Dermis microvascular lymphatic vessel endothelial cell (primary cell): Measurements from ENCODE around the gene AMMECR1. TPM values are rescaled to one million over a fixed set of nuclear protein-coding genes. Genes with fewer than 3 reads are reported as not detected.
A peak's percentile ranks its signal among the peaks of the same experiment; 100 is the strongest.
"Not testable (repeated sequence)": the region's sequence is repeated elsewhere in the genome, so short reads cannot be mapped to it uniquely, and the experiment has no call there.

Source experiments
- DNase-seq, 2 donors: peaks; one replicate each; pipeline versions ENCODE4 v3.0.0 to v3.0.0-alpha.2; 2010; ENCODE audit warnings: low read depth in 2 of 2
- total RNA-seq: library from RNA; depleted of rRNA; stranded (reverse); fragments of >200 nt; gene quantifications from 2 replicates; pipeline ENCODE4 v1.2.1, GENCODE V29; 2014

Gene AMMECR1
- total RNA-seq: 4.2 and 4.7 TPM in 2 replicates

DNA sequence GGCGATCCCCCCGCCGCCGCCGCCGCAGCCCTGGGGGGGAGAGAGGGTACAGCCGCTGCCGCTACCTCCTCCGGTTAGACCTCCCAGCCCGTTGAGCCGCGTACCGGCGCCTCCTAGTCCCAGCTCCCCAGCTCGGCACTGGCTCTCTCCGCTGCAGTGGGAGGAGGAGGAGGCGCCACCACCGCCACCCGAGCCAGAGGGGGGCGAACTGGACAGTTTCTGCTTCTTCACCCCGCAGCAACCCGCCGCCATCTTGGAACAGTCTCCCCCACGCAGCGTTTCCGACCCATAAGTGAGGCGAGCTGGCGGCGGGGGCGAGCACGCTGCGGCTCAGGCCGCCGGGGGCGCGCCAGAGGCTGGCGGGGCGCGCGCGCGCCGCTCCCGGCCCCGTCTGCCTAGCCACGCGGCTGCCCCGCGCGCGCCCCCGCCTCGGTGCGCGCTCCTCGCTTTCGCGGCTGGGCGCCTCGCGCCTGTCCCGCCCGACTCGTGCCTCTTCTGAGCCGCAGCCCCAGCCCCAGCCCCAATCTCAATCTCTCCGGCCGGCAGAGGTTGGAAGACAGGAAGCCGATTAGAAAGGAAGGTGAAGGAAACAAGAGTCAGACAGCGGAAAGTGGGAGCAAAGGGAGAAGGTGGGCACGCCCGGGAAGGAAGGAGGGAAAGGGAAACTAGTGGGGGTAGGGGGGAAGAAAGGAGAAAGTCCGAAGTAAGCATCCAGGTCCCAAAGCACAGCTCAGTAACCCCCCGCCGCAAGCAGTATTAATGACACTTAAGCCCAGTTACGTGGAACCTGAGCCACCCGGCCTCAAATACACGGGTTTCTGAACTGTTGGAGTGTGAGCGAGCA, at the start of gene AMMECR1:
Gene AMMECR1 (minus strand): TSS at position 266 of the 844 bp plus-strand sequence. CDS start 14 bp downstream, at position 252.
- DNase-seq: peak; percentile 30 to 80

DNA sequence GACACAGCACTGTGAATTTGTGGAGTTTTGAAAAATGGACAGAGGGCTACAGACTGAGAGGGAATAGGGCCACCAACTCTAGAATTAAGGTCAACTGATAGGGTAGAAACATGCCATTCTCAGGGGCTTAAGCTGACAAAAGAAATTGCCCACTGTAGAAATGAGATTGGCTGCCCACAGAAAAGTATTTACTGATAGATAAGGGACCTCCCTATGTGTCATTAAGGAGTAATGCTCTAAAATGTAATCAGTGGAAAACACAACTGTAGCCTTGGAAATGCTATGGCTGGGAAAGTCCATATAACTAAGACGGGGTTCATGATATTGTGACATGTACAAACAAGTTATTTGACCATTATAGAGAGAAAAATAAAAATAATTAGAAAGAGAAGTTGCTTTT, 45.4 kb upstream of the AMMECR1 start:
- no peak for DNase-seq

DNA sequence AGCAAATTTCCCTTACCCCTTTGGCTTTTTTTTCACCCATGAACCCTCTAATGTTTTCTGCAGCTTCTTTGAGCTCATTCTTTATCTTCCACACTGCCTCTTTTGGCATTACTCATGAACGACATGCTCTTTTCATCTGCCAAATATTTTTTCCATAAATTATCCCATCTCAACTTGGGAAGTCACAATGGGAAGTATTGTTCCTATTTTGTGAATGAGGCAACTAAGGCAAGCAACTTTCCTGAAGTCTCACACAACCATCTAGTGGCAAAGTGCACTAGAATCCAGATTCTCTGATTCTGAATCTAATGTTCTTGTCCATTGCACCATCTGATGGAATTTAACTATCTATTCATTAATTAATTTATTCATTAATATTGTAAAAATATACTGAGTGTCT, 41.4 kb upstream of the AMMECR1 start:
- DNase-seq: no peak

DNA sequence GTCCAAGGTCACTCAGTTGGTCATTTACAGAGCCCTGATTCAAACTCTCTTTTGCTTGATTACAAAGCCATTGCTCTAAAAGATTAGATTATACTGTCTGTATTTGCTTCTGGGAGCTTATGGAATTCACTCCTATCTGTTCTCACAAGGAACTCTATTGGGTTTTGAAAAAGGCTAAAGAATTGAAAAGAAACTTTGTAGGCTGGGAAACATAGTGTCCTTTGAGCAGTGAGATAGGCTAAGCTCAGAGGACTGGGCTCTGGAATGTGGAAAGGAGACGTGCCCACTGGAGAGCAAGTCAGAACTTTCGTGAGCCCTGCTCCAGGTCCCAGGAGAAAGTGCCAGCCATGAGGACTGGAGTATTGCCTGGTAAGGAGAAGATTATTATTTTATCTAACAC, 40.7 kb upstream of the AMMECR1 start, which contains the start of gene RTL9:
Gene RTL9 (plus strand): TSS at position 301 of the 400 bp plus-strand sequence. CDS start 91,770 bp downstream, outside the sequence.
- no peak for DNase-seq

DNA sequence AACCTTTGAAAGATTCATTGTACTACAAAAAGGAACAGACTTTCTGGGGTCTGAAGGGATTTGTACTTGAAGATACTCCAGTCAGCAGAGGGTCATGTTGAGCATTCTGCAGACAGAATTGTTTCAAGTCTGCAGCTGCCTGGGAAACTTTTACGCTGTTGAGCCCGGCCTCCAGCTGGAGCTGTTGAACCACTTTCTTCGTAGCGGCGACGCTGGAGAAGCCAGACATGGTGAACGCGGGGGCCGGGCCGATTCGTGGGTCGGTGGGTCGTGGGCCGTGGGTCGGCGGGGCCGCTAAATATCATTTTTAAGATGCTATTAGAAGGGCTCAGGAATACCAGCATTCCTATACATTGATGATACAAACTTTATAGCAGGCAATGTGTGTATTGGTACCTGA, 28.8 kb upstream of the AMMECR1 start:
- DNase-seq: no peak

DNA sequence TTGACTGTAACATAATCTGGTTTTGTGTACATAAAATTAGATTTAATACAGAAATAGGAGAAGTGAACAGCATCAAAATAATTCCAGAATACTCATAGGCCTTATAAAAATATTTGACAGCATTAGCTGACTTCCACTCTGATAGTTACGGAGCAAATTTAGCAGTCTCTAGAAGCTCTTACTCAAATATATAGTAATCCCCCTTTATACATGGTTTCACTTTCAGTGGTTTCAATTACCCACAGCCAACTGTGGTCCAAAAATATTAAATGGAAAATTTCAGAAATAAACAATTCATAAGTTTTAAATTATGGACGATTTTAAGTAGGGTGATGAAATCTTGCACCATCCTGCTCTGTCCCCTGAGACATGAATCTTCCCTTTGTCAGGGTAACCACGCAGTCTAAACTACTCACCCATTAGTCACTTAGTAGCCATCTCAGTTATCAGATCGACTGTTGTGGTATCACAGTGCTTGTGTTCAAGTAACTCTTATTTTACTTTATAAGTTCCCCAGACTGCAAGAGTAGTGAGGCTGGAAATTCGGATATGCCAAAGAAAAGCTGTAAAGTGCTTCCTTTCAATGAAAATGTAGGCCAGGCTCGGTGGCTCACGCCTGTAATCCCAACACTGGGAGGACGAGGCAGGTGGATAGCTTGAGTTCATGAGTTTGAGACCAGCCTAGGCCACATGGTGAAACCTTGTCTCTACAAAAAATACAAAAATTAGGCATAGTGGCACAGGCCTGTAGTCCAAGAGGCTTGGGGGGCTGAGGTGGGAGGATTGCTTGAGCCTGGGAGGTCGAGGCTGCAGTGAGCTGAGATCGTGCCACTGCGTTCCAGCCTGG, 23.5 kb upstream of the AMMECR1 start:
- DNase-seq: no peak

- DNase-seq: no peak
Observed at GRCh38 chrX:110338935-110339334, 21.1 kb upstream of the AMMECR1 start.

DNA sequence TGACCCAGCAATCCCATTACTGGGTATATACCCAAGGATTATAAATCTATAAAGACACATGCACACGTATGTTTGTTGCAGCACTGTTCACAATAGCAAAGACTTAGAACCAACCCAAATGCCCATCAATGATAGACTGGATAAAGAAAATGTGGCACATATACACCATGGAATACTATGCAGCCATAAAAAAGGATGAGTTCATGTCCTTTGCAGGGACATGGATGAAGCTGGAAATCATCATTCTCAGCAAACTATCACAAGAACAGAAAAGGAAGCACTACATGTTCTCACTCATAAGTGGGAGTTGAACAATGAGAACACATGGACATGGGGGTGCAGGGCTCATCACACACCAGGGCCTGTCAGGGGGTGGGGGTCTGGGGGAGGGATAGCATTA, 15.6 kb upstream of the AMMECR1 start:
- not testable (repeated sequence) for DNase-seq

DNA sequence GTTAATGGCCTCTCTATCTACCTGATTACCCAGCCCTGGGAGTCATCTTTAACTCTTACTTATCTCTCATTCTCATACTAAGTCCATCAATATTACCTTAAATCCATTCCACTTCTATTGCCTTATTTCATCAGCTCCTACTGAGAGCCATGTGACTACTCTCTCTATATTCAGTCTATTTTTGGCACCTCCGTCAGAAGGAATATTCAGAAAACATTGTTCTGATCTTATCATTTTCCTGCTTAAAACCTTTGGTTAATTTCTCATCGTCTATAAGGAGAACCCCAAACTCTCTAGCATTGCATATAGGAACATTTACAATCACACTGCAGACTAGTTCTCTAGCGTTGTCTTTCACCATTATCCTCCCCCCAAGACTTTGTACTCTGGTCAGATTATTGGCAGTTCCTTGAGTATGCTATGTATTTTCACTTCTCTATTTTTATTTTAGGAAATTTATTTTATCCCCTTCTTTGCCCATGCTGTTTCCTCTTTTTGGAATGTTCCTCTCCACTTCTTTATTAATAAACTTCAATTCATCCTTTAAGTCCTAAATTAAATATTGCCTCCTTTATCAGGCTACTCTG, 13.7 kb upstream of the AMMECR1 start:
- no peak for DNase-seq

- DNase-seq: not testable (repeated sequence)
Observed at GRCh38 chrX:110328613-110329012, 10.7 kb upstream of the AMMECR1 start.

GRCh38 chrX:110327336-110327735, 9.5 kb upstream of the AMMECR1 start:
- no peak for DNase-seq

- DNase-seq: no peak
Observed at GRCh38 chrX:110326712-110327111, 8.8 kb upstream of the AMMECR1 start.

GRCh38 chrX:110322603-110323002, 4.7 kb upstream of the AMMECR1 start:
- DNase-seq: no peak

- DNase-seq: no peak
Observed at GRCh38 chrX:110321670-110322069, 3.8 kb upstream of the AMMECR1 start.

DNA sequence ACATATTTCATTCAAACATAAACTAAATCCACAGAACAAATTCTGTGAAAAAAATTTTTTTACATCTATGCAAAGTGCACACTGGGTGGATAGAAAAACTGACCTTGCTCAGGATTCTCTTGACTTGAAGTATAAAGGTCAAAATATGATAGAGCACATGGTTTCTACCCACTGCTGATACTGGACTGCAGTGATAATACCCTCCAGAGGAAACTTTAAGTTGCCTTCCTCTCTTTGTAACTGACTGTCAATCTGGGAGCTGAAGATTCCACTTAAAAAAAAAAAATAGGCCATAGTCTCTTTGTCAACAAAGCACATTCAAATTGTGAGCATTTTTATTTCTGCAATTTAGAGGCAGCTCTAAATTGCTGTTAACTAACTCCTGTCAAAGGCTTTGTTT, 3.2 kb upstream of the AMMECR1 start:
- DNase-seq: no peak

- no peak for DNase-seq
Observed at GRCh38 chrX:110320381-110320987, 2.6 kb upstream of the AMMECR1 start.

GRCh38 chrX:110318664-110318968, 731 bp upstream of the AMMECR1 start:
- no peak for DNase-seq

GRCh38 chrX:110317061-110317819, 645 bp downstream of the AMMECR1 start:
- DNase-seq: peak in 1 of 2 donors; percentile 0

GRCh38 chrX:110316351-110317060, 1.4 kb downstream of the AMMECR1 start:
- peak; percentile 7 to 24 for DNase-seq

- DNase-seq: no peak
Observed at GRCh38 chrX:110315551-110315950, 2.3 kb downstream of the AMMECR1 start.
